ENCODE results near the gene MTMR2. TPM values are rescaled to one million over a fixed set of nuclear protein-coding genes. Genes with fewer than 3 reads are reported as not detected.

Gene MTMR2
- polyA plus RNA-seq, 1 experiment: 43.3 TPM

DNA sequence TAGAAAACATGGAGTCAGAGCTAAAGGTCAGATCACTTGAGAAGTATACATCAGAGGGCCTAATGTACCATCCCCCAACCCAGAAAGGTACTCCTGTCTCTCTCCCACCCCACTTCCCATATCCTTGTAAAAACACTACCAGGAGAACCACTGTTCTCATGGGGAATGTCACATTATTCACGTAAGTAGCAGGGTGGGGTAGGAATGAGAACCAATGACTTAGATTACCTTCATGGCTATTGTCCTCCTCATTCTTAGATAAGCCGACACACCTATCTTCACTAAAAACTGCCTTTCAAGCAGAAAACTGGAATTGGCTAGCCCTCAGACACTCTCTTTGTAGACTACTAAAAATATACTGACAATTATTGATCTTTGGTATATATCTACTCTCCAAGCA is 70.0 kb downstream of the MTMR2 start:
- ChIA-PET POLR2A (no interaction called here), CTCF (interaction anchor here (0.5 kb wide), 1 partner anchor 610 kb away, joined by 4 read pairs; no protein-coding TSS in a partner anchor)
- Histone ChIP-seq H3K4me3 (ENCODE audit: low read depth, low read length) (no peak overlapping the region), H3K27ac (ENCODE audit: low read depth, low read length) (no peak overlapping the region), H3K27me3 (ENCODE audit: control insufficient read depth, insufficient read depth, low read length) (no peaks in the 10 kb centered on the region), H3K9me3 (ENCODE audit: control insufficient read depth, insufficient read depth, low read length) (no peaks in the 10 kb centered on the region)
- DNase-seq (ENCODE audit: low read depth, low spot score): no peak
- TF ChIP-seq, protein P1, sequence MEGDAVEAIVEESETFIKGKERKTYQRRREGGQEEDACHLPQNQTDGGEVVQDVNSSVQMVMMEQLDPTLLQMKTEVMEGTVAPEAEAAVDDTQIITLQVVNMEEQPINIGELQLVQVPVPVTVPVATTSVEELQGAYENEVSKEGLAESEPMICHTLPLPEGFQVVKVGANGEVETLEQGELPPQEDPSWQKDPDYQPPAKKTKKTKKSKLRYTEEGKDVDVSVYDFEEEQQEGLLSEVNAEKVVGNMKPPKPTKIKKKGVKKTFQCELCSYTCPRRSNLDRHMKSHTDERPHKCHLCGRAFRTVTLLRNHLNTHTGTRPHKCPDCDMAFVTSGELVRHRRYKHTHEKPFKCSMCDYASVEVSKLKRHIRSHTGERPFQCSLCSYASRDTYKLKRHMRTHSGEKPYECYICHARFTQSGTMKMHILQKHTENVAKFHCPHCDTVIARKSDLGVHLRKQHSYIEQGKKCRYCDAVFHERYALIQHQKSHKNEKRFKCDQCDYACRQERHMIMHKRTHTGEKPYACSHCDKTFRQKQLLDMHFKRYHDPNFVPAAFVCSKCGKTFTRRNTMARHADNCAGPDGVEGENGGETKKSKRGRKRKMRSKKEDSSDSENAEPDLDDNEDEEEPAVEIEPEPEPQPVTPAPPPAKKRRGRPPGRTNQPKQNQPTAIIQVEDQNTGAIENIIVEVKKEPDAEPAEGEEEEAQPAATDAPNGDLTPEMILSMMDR (IDR thresholded peaks at IDR 0.05; ENCODE audit: low read depth, low read length): no peak

GRCh38 chr11:95853138-95853537 is 70.8 kb downstream of the MTMR2 start:
- no peak overlapping the region for H3K4me3 ChIP-seq (ENCODE audit: low read depth, low read length)
- H3K9me3 ChIP-seq (ENCODE audit: control insufficient read depth, insufficient read depth, low read length): no peaks in the 10 kb centered on the region
- TF ChIP-seq, protein P1 (IDR thresholded peaks at IDR 0.05; ENCODE audit: low read depth, low read length): no peak
- no peaks in the 10 kb centered on the region for H3K27me3 ChIP-seq (ENCODE audit: control insufficient read depth, insufficient read depth, low read length)
- DNase-seq (ENCODE audit: low read depth, low spot score): no peak
- POLR2A ChIA-PET: no interaction called here
- CTCF ChIA-PET: interaction anchor here (0.5 kb wide), 1 partner anchor 610 kb away, joined by 4 read pairs; no protein-coding TSS in a partner anchor
- H3K27ac ChIP-seq (ENCODE audit: low read depth, low read length): no peak overlapping the region

- TF ChIP-seq, protein P1 (IDR thresholded peaks at IDR 0.05; ENCODE audit: low read depth, low read length): no peak
- DNase-seq (ENCODE audit: low read depth, low spot score): no peak
- ChIA-PET POLR2A (interaction anchor here (0.6 kb wide), 1 partner anchor 60 kb away, joined by 3 read pairs; no protein-coding TSS in a partner anchor), CTCF (interaction anchor here (0.9 to 3.2 kb wide), 8 partner anchors 14 to 544 kb away, joined by 3 to 35 read pairs (median 6); partner anchors contain the start of genes CCDC82, JRKL and MAML2)
- no peaks in the 10 kb centered on the region for H3K27me3 ChIP-seq (ENCODE audit: control insufficient read depth, insufficient read depth, low read length)
- H3K9me3 ChIP-seq (ENCODE audit: control insufficient read depth, insufficient read depth, low read length): no peaks in the 10 kb centered on the region
- no peak overlapping the region for H3K27ac ChIP-seq (ENCODE audit: low read depth, low read length)
- no peak overlapping the region for H3K4me3 ChIP-seq (ENCODE audit: low read depth, low read length)
Measured at GRCh38 chr11:95850137-95850536, 73.8 kb downstream of the MTMR2 start.

GRCh38 chr11:95849087-95849825 is 74.7 kb downstream of the MTMR2 start:
- ChIA-PET POLR2A (interaction anchor here (0.7 to 0.9 kb wide), 3 partner anchors 63 to 540 kb away, joined by 3 to 4 read pairs (median 3); partner anchors contain the start of genes CCDC82, JRKL and MTMR2), CTCF (interaction anchor here (0.5 to 3.2 kb wide), 23 partner anchors 9 to 577 kb away, joined by 3 to 35 read pairs (median 4); partner anchors contain the start of genes CCDC82, JRKL, MAML2 and MTMR2)
- TF ChIP-seq, protein P1 (IDR thresholded peaks at IDR 0.05; ENCODE audit: low read depth, low read length): peak; percentile 39
- no peak for DNase-seq (ENCODE audit: low read depth, low spot score)
- Histone ChIP-seq H3K4me3 (ENCODE audit: low read depth, low read length) (no peak overlapping the region), H3K9me3 (ENCODE audit: control insufficient read depth, insufficient read depth, low read length) (no peaks in the 10 kb centered on the region), H3K27me3 (ENCODE audit: control insufficient read depth, insufficient read depth, low read length) (no peaks in the 10 kb centered on the region), H3K27ac (ENCODE audit: low read depth, low read length) (no peak overlapping the region)

- ChIA-PET POLR2A (no interaction called here), CTCF (interaction anchor here (0.7 to 4.2 kb wide), 4 partner anchors 9 to 549 kb away, joined by 3 to 25 read pairs (median 9); no protein-coding TSS in a partner anchor)
- TF ChIP-seq, protein P1 (IDR thresholded peaks at IDR 0.05; ENCODE audit: low read depth, low read length): no peak
Measured at GRCh38 chr11:95845167-95845566, 78.7 kb downstream of the MTMR2 start.

More at GRCh38 chr11:95845167-95845566, 78.7 kb downstream of the MTMR2 start:
- Histone ChIP-seq H3K27ac (ENCODE audit: low read depth, low read length) (no peak overlapping the region), H3K27me3 (ENCODE audit: control insufficient read depth, insufficient read depth, low read length) (no peaks in the 10 kb centered on the region), H3K9me3 (ENCODE audit: control insufficient read depth, insufficient read depth, low read length) (no peaks in the 10 kb centered on the region), H3K4me3 (ENCODE audit: low read depth, low read length) (no peak overlapping the region)
- DNase-seq (ENCODE audit: low read depth, low spot score): no peak

All from AG04450 (cell line).